Neuronal stem cell (in vitro differentiated cells): ENCODE measurements around the gene MPG.
"Not testable (repeated sequence)": the region's sequence is repeated elsewhere in the genome, so short reads cannot be mapped to it uniquely, and the experiment has no call there.

Experiments
- DNase-seq: peaks from one replicate; pipeline ENCODE4 v3.0.0-alpha.2; 2013; ENCODE audit warnings: low spot score
- H2AFZ ChIP-seq: one replicate; pipeline ENCODE4 v1.6.1; 2013; ENCODE audit warnings: mild to moderate bottlenecking, low read length, inconsistent platforms
- H2AK5ac ChIP-seq: 2 replicates; pipeline ENCODE4 v1.6.1; 2013; ENCODE audit warnings: low read depth, mild to moderate bottlenecking, inconsistent platforms, low read length, moderate library complexity, mixed read lengths
- H2BK120ac ChIP-seq: 2 replicates; pipeline ENCODE4 v1.6.1; 2013; ENCODE audit warnings: low read depth, mild to moderate bottlenecking, inconsistent platforms, low read length, moderate library complexity, mixed read lengths
- H2BK12ac ChIP-seq: one replicate; pipeline ENCODE4 v1.6.1; 2013; ENCODE audit warnings: low read length, inconsistent platforms
- H2BK15ac ChIP-seq: 2 replicates; pipeline ENCODE4 v1.6.1; 2013; ENCODE audit warnings: mild to moderate bottlenecking, low read length, inconsistent platforms, mixed read lengths
- H2BK5ac ChIP-seq: one replicate; pipeline ENCODE4 v1.6.1; 2013; ENCODE audit warnings: inconsistent platforms, mild to moderate bottlenecking, low read length, moderate library complexity
- H3K14ac ChIP-seq: one replicate; pipeline ENCODE4 v1.6.1; 2013; ENCODE audit warnings: low read length, inconsistent platforms
- H3K18ac ChIP-seq: 2 replicates; pipeline ENCODE4 v1.6.1; 2013; ENCODE audit warnings: low read length, inconsistent platforms
- H3K23ac ChIP-seq: 2 replicates; pipeline ENCODE4 v1.6.1; 2013; ENCODE audit warnings: low read depth, mild to moderate bottlenecking, mixed read lengths, low read length, inconsistent platforms; ENCODE audit not compliant: poor library complexity
- H3K27ac ChIP-seq: replicated peaks from 3 replicates; pipeline ENCODE4 v1.5.1; 2013; ENCODE audit warnings: low read length, inconsistent platforms
- H3K27me3 ChIP-seq, 3 experiments: 2 replicates each; pipeline ENCODE4 v1.6.1; 2013; ENCODE audit warnings: low read length in 3 of 3, mild to moderate bottlenecking in 2 of 3, inconsistent platforms in 1 of 3, low read depth in 1 of 3, mixed read lengths in 1 of 3, moderate library complexity in 1 of 3; ENCODE audit not compliant: control insufficient read depth in 3 of 3, insufficient read depth in 3 of 3
- H3K36me3 ChIP-seq, 2 donors: replicated peaks in 1 of 2; 2 replicates each; pipeline ENCODE4 v1.6.1; 2013; ENCODE audit warnings: low read length in 2 of 2; ENCODE audit not compliant: control insufficient read depth in 2 of 2, insufficient read depth in 2 of 2
- H3K4ac ChIP-seq: 2 replicates; pipeline ENCODE4 v1.6.1; 2013; ENCODE audit warnings: inconsistent platforms, mild to moderate bottlenecking, low read length, moderate library complexity
- H3K4me1 ChIP-seq, 2 donors: 1 replicate in 1 of 2; 2 replicates in 1 of 2; pipeline ENCODE4 v1.6.1; 2013; ENCODE audit warnings: low read length in 2 of 2, low read depth in 1 of 2; ENCODE audit not compliant: control insufficient read depth in 2 of 2, insufficient read depth in 1 of 2
- H3K4me2 ChIP-seq: one replicate; pipeline ENCODE4 v1.6.1; 2013; ENCODE audit warnings: mild to moderate bottlenecking, low read length, inconsistent platforms; ENCODE audit not compliant: insufficient read depth, poor library complexity, severe bottlenecking
- H3K4me3 ChIP-seq, 2 donors: 2 replicates each; pipeline ENCODE4 v1.5.1; 2013; ENCODE audit warnings: low read length in 2 of 2, mild to moderate bottlenecking in 2 of 2, inconsistent platforms in 1 of 2, moderate library complexity in 1 of 2
- H3K79me1 ChIP-seq: one replicate; pipeline ENCODE4 v1.6.1; 2013; ENCODE audit warnings: low read depth, mild to moderate bottlenecking, inconsistent platforms, low read length, moderate library complexity
- H3K9ac ChIP-seq: one replicate; pipeline ENCODE4 v1.6.1; 2013; ENCODE audit warnings: mild to moderate bottlenecking, low read depth, low read length, inconsistent platforms; ENCODE audit not compliant: poor library complexity
- H3K9me3 ChIP-seq, 2 donors: replicated peaks in 1 of 2; 2 replicates each; pipeline versions ENCODE3 to v1.6.1; 2013; ENCODE audit warnings: low read length in 2 of 2, mild to moderate bottlenecking in 2 of 2, inconsistent platforms in 1 of 2, low read depth in 1 of 2, mixed read lengths in 1 of 2, moderate library complexity in 1 of 2; ENCODE audit not compliant: control insufficient read depth in 2 of 2, insufficient read depth in 1 of 2
- H4K8ac ChIP-seq: one replicate; pipeline ENCODE4 v1.6.1; 2013; ENCODE audit warnings: low read depth, mild to moderate bottlenecking, inconsistent platforms, low read length, moderate library complexity
- H4K91ac ChIP-seq: one replicate; pipeline ENCODE4 v1.6.1; 2013; ENCODE audit warnings: low read length, low read depth, mild to moderate bottlenecking, inconsistent platforms; ENCODE audit not compliant: poor library complexity
- WGBS, 2 donors: extraction: QIAGEN DNeasy Blood & Tissue Kit; methylation state at CpG; one replicate each; pipeline ENCODE4 v1.1.7; 2013; ENCODE audit warnings: missing lambda C conversion rate in 2 of 2, mixed read lengths in 1 of 2; ENCODE audit not compliant: insufficient read length in 2 of 2, insufficient replicate concordance in 1 of 2; ENCODE audit errors: extremely low coverage in 2 of 2; 5-methylcytosine and 5-hydroxymethylcytosine counted together

The MPG gene

GRCh38 chr16:36336-36984 lies 41.6 kb upstream of the MPG start:
- peaks cover 6 to 21% of the 10 kb centered on the region in 2 donors for H3K36me3 ChIP-seq
- H2AFZ ChIP-seq, result no peak overlapping the region
- no peak overlapping the region for H3K9ac ChIP-seq
- H2BK15ac ChIP-seq, result no peak overlapping the region
- no peak overlapping the region for H3K18ac ChIP-seq
- H2AK5ac ChIP-seq, result no peak overlapping the region
- no peak overlapping the region for H4K91ac ChIP-seq
- DNase-seq, result no peak
- no peak overlapping the region for H2BK120ac ChIP-seq
- H3K14ac ChIP-seq, result no peak overlapping the region
- H3K9me3 ChIP-seq, result no peaks in the 10 kb centered on the region
- H3K27ac ChIP-seq, result no peak overlapping the region
- no peak overlapping the region for H3K4ac ChIP-seq
- WGBS, 2 donors, result no CpG with 5 or more reads among the region's 15 CpGs
- no peak overlapping the region for H2BK12ac ChIP-seq
- no peak overlapping the region for H2BK5ac ChIP-seq
- H4K8ac ChIP-seq, result no peak overlapping the region
- no peaks in the 10 kb centered on the region for H3K27me3 ChIP-seq
- no peak overlapping the region for H3K4me2 ChIP-seq
- no peak overlapping the region for H3K4me3 ChIP-seq
- H3K79me1 ChIP-seq, result no peaks in the 10 kb centered on the region
- peaks cover 0 to 4% of the 10 kb centered on the region in 2 donors for H3K4me1 ChIP-seq
- H3K23ac ChIP-seq, result no peak overlapping the region

GRCh38 chr16:37511-37910 lies 40.5 kb upstream of the MPG start:
- Histone ChIP-seq H3K79me1 (no peaks in the 10 kb centered on the region), H3K4me3 (no peak overlapping the region), H2AFZ (no peak overlapping the region), H3K4ac (no peak overlapping the region), H3K9me3 (peaks cover 0 to 2% of the 10 kb centered on the region in 2 donors), H3K23ac (no peak overlapping the region), H3K27me3 (no peaks in the 10 kb centered on the region), H2AK5ac (no peak overlapping the region), H3K18ac (no peak overlapping the region), H3K27ac (no peak overlapping the region), H3K9ac (no peak overlapping the region), H2BK5ac (no peak overlapping the region), H2BK120ac (no peak overlapping the region), H3K4me2 (no peak overlapping the region), H3K14ac (no peak overlapping the region), H2BK12ac (no peak overlapping the region), H3K36me3 (peaks cover 13 to 32% of the 10 kb centered on the region in 2 donors), H3K4me1 (peaks cover 0 to 4% of the 10 kb centered on the region in 2 donors), H4K8ac (no peak overlapping the region), H4K91ac (no peak overlapping the region), H2BK15ac (no peak overlapping the region)
- no peak for DNase-seq
- no CpG with 5 or more reads among the region's 5 CpGs for WGBS, 2 donors

GRCh38 chr16:38206-38605 lies 39.8 kb upstream of the MPG start:
- H2BK120ac ChIP-seq, H3K18ac ChIP-seq, H3K9ac ChIP-seq, H2AFZ ChIP-seq, H3K4me1 ChIP-seq, H4K8ac ChIP-seq, H3K27me3 ChIP-seq, H3K4me2 ChIP-seq, H3K79me1 ChIP-seq, H4K91ac ChIP-seq, H2BK15ac ChIP-seq, H3K9me3 ChIP-seq, H2BK5ac ChIP-seq, H3K23ac ChIP-seq, H2BK12ac ChIP-seq, H3K4me3 ChIP-seq, DNase-seq, H2AK5ac ChIP-seq, H3K27ac ChIP-seq, H3K14ac ChIP-seq, H3K4ac ChIP-seq: not testable (repeated sequence)
- peaks cover 15 to 39% of the 10 kb centered on the region in 2 donors for H3K36me3 ChIP-seq
- WGBS, 2 donors, result no CpG with 5 or more reads among the region's 11 CpGs

DNA sequence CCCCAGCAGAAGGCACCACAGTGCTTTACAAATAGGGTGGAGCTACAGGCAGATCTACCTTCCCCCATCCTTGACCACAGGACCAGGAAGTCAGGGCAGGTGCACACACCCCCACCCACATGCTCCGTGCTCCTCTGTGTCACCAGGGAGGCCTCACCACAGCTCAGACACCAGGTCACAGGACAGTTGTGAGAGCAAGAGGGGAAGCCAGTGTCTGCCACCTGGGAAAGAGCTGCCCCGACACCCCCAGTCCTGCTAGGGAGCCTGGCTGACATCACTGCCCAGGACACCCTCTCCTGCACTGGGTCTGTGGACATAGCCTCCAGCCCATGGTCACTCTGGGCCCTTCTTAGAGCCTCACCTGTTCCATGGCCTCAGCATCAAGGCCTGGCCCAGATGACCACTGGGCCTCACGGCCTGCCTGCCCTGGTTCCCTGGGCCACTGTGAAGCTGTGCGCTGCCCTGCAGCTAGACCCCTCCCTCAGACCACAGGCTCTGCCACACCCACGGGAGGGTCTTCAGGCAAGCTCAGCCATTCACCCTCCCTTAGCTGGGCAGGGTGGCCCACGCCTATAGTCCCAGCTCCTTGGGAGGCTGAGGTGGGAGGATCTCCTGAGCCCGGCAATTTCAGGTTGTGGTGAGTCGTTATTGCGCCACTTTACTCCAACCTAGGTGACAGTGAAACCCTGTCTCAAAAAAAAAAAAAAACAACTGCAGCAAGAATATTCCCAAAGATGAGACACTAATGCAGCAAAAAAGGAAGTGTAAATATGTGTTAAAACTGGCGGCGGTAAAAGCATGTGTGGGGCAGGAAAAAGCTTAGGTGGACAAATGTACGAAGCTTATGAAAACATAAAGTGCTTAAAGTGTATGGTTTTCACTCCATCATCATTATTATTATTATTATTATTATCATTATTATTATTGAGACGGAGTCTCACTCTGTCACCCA lies 38.8 kb upstream of the MPG start:
- Histone ChIP-seq H2BK120ac (no peak overlapping the region), H3K14ac (no peak overlapping the region), H2BK5ac (peak overlapping the region; percentile 7), H3K4me2 (no peak overlapping the region), H3K27me3 (no peaks in the 10 kb centered on the region), H3K36me3 (peaks cover 18 to 46% of the 10 kb centered on the region in 2 donors), H3K9ac (no peak overlapping the region), H3K9me3 (peaks cover 0 to 5% of the 10 kb centered on the region in 2 donors), H3K4ac (no peak overlapping the region), H3K18ac (no peak overlapping the region), H3K79me1 (no peaks in the 10 kb centered on the region), H3K23ac (peak overlapping the region; percentile 44), H2BK15ac (no peak overlapping the region), H2BK12ac (no peak overlapping the region), H3K27ac (no peak overlapping the region), H3K4me1 (peaks cover 0 to 4% of the 10 kb centered on the region in 2 donors), H2AK5ac (no peak overlapping the region), H2AFZ (no peak overlapping the region), H3K4me3 (peak overlapping the region in 1 of 2 donors; percentile 55), H4K8ac (no peak overlapping the region), H4K91ac (no peak overlapping the region)
- no CpG with 5 or more reads among the region's 13 CpGs for WGBS, 2 donors
- DNase-seq, result no peak
